ENCODE measurements around the gene GARRE1. TPM values are rescaled to one million over a fixed set of nuclear protein-coding genes. Genes with fewer than 3 reads are reported as not detected.

GARRE1 gene
- total and polyA plus RNA-seq, 9 donors, result 13.3 to 39.1 (median 22.5) TPM

- Histone ChIP-seq H3K27me3 (no peaks in the 10 kb centered on the region), H3K4me3 (no peak overlapping the region), H3K4me1 (ENCODE audit: insufficient read depth) (peaks cover 9% of the 10 kb centered on the region), H3K27ac (peak overlapping the region in 1 of 2 donors; percentile 56), H3K36me3 (no peaks in the 10 kb centered on the region), H3K9me3 (no peaks in the 10 kb centered on the region)
- peak; percentile 52 to 75 (median 63) for DNase-seq
- 11 to 16% (median 15%) methylated on average over 11 of the region's 11 CpGs for WGBS, 3 donors
- TF ChIP-seq POLR2A (IDR thresholded peaks at IDR 0.05) (no peak), CTCF (IDR thresholded peaks at IDR 0.05) (no peak), EP300 (IDR thresholded peaks at IDR 0.05) (no peak)
- intact Hi-C loops (cut with DNase I), result no loop called here
Observed at GRCh38 chr19:34232566-34233481, 21.5 kb upstream of the GARRE1 start.

GRCh38 chr19:34235425-34235940, 18.9 kb upstream of the GARRE1 start:
- TF ChIP-seq EP300 (IDR thresholded peaks at IDR 0.05) (no peak), POLR2A (IDR thresholded peaks at IDR 0.05) (no peak)
- no peaks in the 10 kb centered on the region for H3K36me3 ChIP-seq
- H3K4me3 ChIP-seq, result no peak overlapping the region
- DNase-seq, result no peak
- no peaks in the 10 kb centered on the region for H3K27me3 ChIP-seq
- 84 to 91% (median 87%) methylated on average over 2 of the region's 2 CpGs for WGBS, 3 donors
- no peak overlapping the region for H3K27ac ChIP-seq
- intact Hi-C loops (cut with DNase I), result no loop called here
- peaks cover 9% of the 10 kb centered on the region for H3K4me1 ChIP-seq (ENCODE audit: insufficient read depth)
- no peaks in the 10 kb centered on the region for H3K9me3 ChIP-seq

GRCh38 chr19:34236035-34236987, 18.0 kb upstream of the GARRE1 start:
- 33 to 54% (median 37%) methylated on average over 18 of the region's 18 CpGs for WGBS, 3 donors
- peak in 1 of 5 donors; percentile 30 for DNase-seq
- Histone ChIP-seq H3K36me3 (no peaks in the 10 kb centered on the region), H3K4me3 (no peak overlapping the region), H3K9me3 (no peaks in the 10 kb centered on the region), H3K4me1 (ENCODE audit: insufficient read depth) (peaks cover 9% of the 10 kb centered on the region), H3K27ac (no peak overlapping the region), H3K27me3 (no peaks in the 10 kb centered on the region)
- intact Hi-C loops (cut with DNase I), result no loop called here
- no peak for TF ChIP-seq CTCF (IDR thresholded peaks at IDR 0.05)

GRCh38 chr19:34237283-34237682, 17.1 kb upstream of the GARRE1 start:
- Histone ChIP-seq H3K36me3 (no peaks in the 10 kb centered on the region), H3K27ac (no peak overlapping the region), H3K27me3 (no peaks in the 10 kb centered on the region), H3K4me1 (ENCODE audit: insufficient read depth) (peaks cover 9% of the 10 kb centered on the region), H3K4me3 (no peak overlapping the region), H3K9me3 (no peaks in the 10 kb centered on the region)
- DNase-seq, result no peak
- 63 to 94% (median 66%) methylated on average over 3 of the region's 3 CpGs for WGBS, 3 donors
- intact Hi-C loops (cut with DNase I), result no loop called here
- TF ChIP-seq POLR2A (IDR thresholded peaks at IDR 0.05), result no peak
- TF ChIP-seq EP300 (IDR thresholded peaks at IDR 0.05), result no peak
- no peak for TF ChIP-seq CTCF (IDR thresholded peaks at IDR 0.05)

Measured in ovary (tissue), 9 donors.